ENCODE data around the gene CDC123.
"Not testable (repeated sequence)": the region's sequence is repeated elsewhere in the genome, so short reads cannot be mapped to it uniquely, and the experiment has no call there.

CDC123 gene

GRCh38 chr10:12237265-12238220, 41.6 kb downstream of the CDC123 start:
- DNase-seq, result no peak

GRCh38 chr10:12238821-12239220, 42.8 kb downstream of the CDC123 start:
- no peak for DNase-seq

- peak in 1 of 2 donors; percentile 22 for DNase-seq
Measured at GRCh38 chr10:12241810-12242529, 46.0 kb downstream of the CDC123 start.

- DNase-seq, result peak in 1 of 2 donors; percentile 78
Measured at GRCh38 chr10:12243864-12244620, 48.1 kb downstream of the CDC123 start.

- DNase-seq, result no peak
Measured at GRCh38 chr10:12250181-12250580, 54.2 kb downstream of the CDC123 start.

GRCh38 chr10:12250702-12251101, 54.7 kb downstream of the CDC123 start:
- not testable (repeated sequence) for DNase-seq

GRCh38 chr10:12251581-12251980, 55.6 kb downstream of the CDC123 start:
- DNase-seq, result no peak

GRCh38 chr10:12252882-12253546, 57.0 kb downstream of the CDC123 start:
- peak in 1 of 2 donors; percentile 9 for DNase-seq

- no peak for DNase-seq
Measured at GRCh38 chr10:12255048-12255447, 59.1 kb downstream of the CDC123 start.

GRCh38 chr10:12259988-12260387, 64.0 kb downstream of the CDC123 start:
- no peak for DNase-seq

- DNase-seq, result no peak
Measured at GRCh38 chr10:12262278-12262981, 66.4 kb downstream of the CDC123 start.

GRCh38 chr10:12264204-12264940, 68.4 kb downstream of the CDC123 start:
- DNase-seq, result peak; percentile 49 to 74

GRCh38 chr10:12269056-12269455, 73.1 kb downstream of the CDC123 start:
- no peak for DNase-seq

- no peak for DNase-seq
Measured at GRCh38 chr10:12271210-12271540, 75.2 kb downstream of the CDC123 start.

GRCh38 chr10:12277862-12278261, 81.9 kb downstream of the CDC123 start:
- DNase-seq, result not testable (repeated sequence)

GRCh38 chr10:12279281-12279680, 83.3 kb downstream of the CDC123 start:
- no peak for DNase-seq

- DNase-seq, result no peak
Measured at GRCh38 chr10:12287772-12288171, 91.8 kb downstream of the CDC123 start.

- not testable (repeated sequence) for DNase-seq
Measured at GRCh38 chr10:12297784-12298183, 101.8 kb downstream of the CDC123 start.

- DNase-seq, result no peak
Measured at GRCh38 chr10:12299222-12299965, 103.4 kb downstream of the CDC123 start.

Data from bone marrow (tissue), 2 donors.